Fibroblast of peridontal ligament (primary cell): ENCODE measurements around the gene ZGPAT.

Experiments
- DNase-seq: peaks from one replicate; pipeline ENCODE4 v3.0.0-alpha.2; 2010; ENCODE audit errors: extremely low read depth

ZGPAT gene

DNA sequence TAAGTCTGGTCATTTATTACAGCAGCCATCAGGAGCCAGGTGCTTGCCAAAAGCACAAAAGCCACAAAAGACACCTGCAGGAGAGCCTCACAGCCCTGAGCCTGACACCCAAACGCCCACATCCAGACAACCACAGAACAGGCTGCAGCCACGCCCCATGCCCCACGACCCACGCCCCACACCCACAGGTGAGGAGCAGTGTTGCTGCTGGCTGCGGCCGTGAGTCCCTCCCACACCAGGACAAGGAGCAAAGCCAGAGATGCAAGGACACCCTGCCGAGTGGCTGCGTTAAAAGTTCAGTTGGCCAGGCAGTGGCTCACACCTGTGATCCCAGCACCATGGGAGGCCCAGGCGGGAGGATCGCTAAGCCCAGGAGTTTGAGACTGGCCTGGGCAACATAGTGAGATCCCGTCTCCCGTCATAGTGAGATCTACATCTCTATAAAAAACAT lies 74.7 kb downstream of the ZGPAT start:
- no peak for DNase-seq

- no peak for DNase-seq
Observed at GRCh38 chr20:63783970-63784369, 76.1 kb downstream of the ZGPAT start.

GRCh38 chr20:63785691-63786131 lies 77.9 kb downstream of the ZGPAT start:
- DNase-seq: no peak
